ENCODE data around the gene SLC25A12.

SLC25A12 gene

GRCh38 chr2:171745806-171746205 is 148.2 kb downstream of the SLC25A12 start:
- TF ChIP-seq LEF1 (IDR thresholded peaks at IDR 0.05; ENCODE audit: borderline replicate concordance) (no peak), HDGF (IDR thresholded peaks at IDR 0.05; ENCODE audit: borderline replicate concordance) (no peak), ZNF384 (IDR thresholded peaks at IDR 0.05) (no peak), ARNT (IDR thresholded peaks at IDR 0.05) (no peak), CTBP1 (IDR thresholded peaks at IDR 0.05; ENCODE audit: borderline replicate concordance) (no peak), FOXK2 (IDR thresholded peaks at IDR 0.05) (no peak), SUZ12 (IDR thresholded peaks at IDR 0.05) (no peak), FOXA1 (IDR thresholded peaks at IDR 0.05) (no peak), FOXM1 (IDR thresholded peaks at IDR 0.05; ENCODE audit: borderline replicate concordance) (no peak), BHLHE40 (IDR thresholded peaks at IDR 0.05; ENCODE audit: borderline replicate concordance) (no peak), PKNOX1 (IDR thresholded peaks at IDR 0.05) (no peak), ELF4 (IDR thresholded peaks at IDR 0.05) (no peak), NFRKB (IDR thresholded peaks at IDR 0.05) (no peak), TARDBP (IDR thresholded peaks at IDR 0.05) (no peak), SP1 (IDR thresholded peaks at IDR 0.05) (no peak), L3MBTL2 (conservative IDR thresholded peaks at IDR 0.05) (no peak)
- POLR2A ChIA-PET, result no interaction called here
- DNase-seq (ENCODE audit: extremely low spot score), result no peak
- CTCF ChIA-PET, result interaction anchor here (0.7 kb wide), 2 partner anchors 107 to 360 kb away, joined by 3 read pairs; no protein-coding TSS in a partner anchor

GRCh38 chr2:171745141-171745540 is 148.9 kb downstream of the SLC25A12 start:
- ChIA-PET CTCF (no interaction called here), POLR2A (no interaction called here)
- no peak for DNase-seq (ENCODE audit: extremely low spot score)
- TF ChIP-seq FOXA1 (IDR thresholded peaks at IDR 0.05), result no peak
- no peak for TF ChIP-seq SUZ12 (IDR thresholded peaks at IDR 0.05)
- TF ChIP-seq HDGF (IDR thresholded peaks at IDR 0.05; ENCODE audit: borderline replicate concordance), result no peak
- TF ChIP-seq SP1 (IDR thresholded peaks at IDR 0.05), result no peak
- TF ChIP-seq LEF1 (IDR thresholded peaks at IDR 0.05; ENCODE audit: borderline replicate concordance), result no peak
- TF ChIP-seq CTBP1 (IDR thresholded peaks at IDR 0.05; ENCODE audit: borderline replicate concordance), result no peak
- TF ChIP-seq PKNOX1 (IDR thresholded peaks at IDR 0.05), result no peak

- no peak for DNase-seq (ENCODE audit: extremely low spot score)
- TF ChIP-seq PKNOX1 (IDR thresholded peaks at IDR 0.05), result no peak
- no peak for TF ChIP-seq ARNT (IDR thresholded peaks at IDR 0.05)
- no peak for TF ChIP-seq CTBP1 (IDR thresholded peaks at IDR 0.05; ENCODE audit: borderline replicate concordance)
- no peak for TF ChIP-seq FOXA1 (IDR thresholded peaks at IDR 0.05)
- no peak for TF ChIP-seq HDGF (IDR thresholded peaks at IDR 0.05; ENCODE audit: borderline replicate concordance)
- no peak for TF ChIP-seq LEF1 (IDR thresholded peaks at IDR 0.05; ENCODE audit: borderline replicate concordance)
- TF ChIP-seq ZNF384 (IDR thresholded peaks at IDR 0.05), result no peak
- TF ChIP-seq NFRKB (IDR thresholded peaks at IDR 0.05), result no peak
- TF ChIP-seq BHLHE40 (IDR thresholded peaks at IDR 0.05; ENCODE audit: borderline replicate concordance), result no peak
- no peak for TF ChIP-seq FOXK2 (IDR thresholded peaks at IDR 0.05)
- no peak for TF ChIP-seq SUZ12 (IDR thresholded peaks at IDR 0.05)
- no peak for TF ChIP-seq SP1 (IDR thresholded peaks at IDR 0.05)
- TF ChIP-seq TARDBP (IDR thresholded peaks at IDR 0.05), result no peak
- TF ChIP-seq L3MBTL2 (conservative IDR thresholded peaks at IDR 0.05), result no peak
- no peak for TF ChIP-seq ELF4 (IDR thresholded peaks at IDR 0.05)
- TF ChIP-seq FOXM1 (IDR thresholded peaks at IDR 0.05; ENCODE audit: borderline replicate concordance), result no peak
- ChIA-PET POLR2A (no interaction called here), CTCF (no interaction called here)
Measured at GRCh38 chr2:171742760-171743159, 151.3 kb downstream of the SLC25A12 start.

- TF ChIP-seq ZNF384 (IDR thresholded peaks at IDR 0.05) (no peak), FOXK2 (IDR thresholded peaks at IDR 0.05) (no peak), ELF4 (IDR thresholded peaks at IDR 0.05) (no peak), TARDBP (IDR thresholded peaks at IDR 0.05) (no peak)
- no peak for DNase-seq (ENCODE audit: extremely low spot score)
- POLR2A ChIA-PET, result no interaction called here
- CTCF ChIA-PET, result no interaction called here
Measured at GRCh38 chr2:171741189-171741588, 152.9 kb downstream of the SLC25A12 start.

GRCh38 chr2:171735991-171736710 is 157.9 kb downstream of the SLC25A12 start:
- ChIA-PET CTCF (no interaction called here), POLR2A (no interaction called here)
- no peak for DNase-seq (ENCODE audit: extremely low spot score)
- TF ChIP-seq SUZ12 (IDR thresholded peaks at IDR 0.05), result no peak

All from HEK293T (cell line).